HG03039 (cell line): ENCODE results near the gene MEAK7.

Source experiments
- ATAC-seq: cut with Tn5 transposase; IDR thresholded peaks from one replicate; pipeline ENCODE4 v1.9.1; 2021; ENCODE audit warnings: mild to moderate bottlenecking, moderate library complexity; ENCODE audit not compliant: unreplicated experiment

MEAK7 gene

GRCh38 chr16:84513666-84514065, 9.2 kb upstream of the MEAK7 start:
- ATAC-seq, result no peak

GRCh38 chr16:84513123-84513522, 8.7 kb upstream of the MEAK7 start:
- no peak for ATAC-seq

- no peak for ATAC-seq
Measured at GRCh38 chr16:84511831-84512230, 7.4 kb upstream of the MEAK7 start.

- no peak for ATAC-seq
Measured at GRCh38 chr16:84511180-84511800, 6.8 kb upstream of the MEAK7 start.

DNA sequence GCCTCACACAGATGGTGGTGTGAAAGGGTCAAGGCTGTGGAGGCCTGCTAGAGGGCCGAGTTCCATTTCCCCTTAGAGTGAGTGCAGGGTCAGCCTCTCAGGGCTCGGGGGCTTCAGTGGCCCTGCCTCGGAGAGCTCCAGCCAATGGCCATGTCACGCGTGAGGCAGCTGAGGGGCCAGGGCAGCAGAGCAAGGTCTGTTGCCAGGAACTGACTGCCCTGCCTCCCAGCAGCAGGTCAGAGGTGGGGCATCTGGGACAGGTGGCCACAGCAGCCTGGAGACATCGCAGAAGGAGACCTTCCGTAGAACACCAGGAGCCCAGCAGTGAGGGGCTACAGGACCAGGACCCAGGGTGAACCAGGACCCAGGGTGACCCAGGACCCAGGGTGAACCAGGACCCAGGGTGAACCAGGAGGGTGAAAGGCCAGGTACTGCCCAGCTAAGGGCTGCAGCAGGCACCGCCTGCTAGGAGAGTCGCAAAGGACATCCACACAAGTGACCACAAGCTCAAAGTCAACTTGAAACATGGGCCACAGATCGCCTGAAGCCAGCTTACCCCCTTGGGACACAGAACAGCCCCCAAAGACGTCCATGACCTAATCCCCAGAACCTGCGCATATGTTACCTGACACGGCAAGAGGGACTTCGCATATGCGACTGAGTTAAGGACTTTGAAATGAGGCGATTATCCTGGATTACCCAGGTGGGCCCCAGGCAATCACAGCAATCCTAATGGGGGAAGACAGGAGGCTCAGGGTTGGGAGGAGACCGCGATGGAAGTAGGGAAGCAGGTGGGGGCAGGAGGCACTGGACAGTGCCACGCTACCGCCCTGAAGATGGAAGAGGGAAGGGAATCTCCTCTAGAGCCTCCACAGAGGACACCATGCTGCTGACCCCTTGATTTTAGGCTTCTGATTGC, 4.8 kb upstream of the MEAK7 start:
- ATAC-seq, result no peak

GRCh38 chr16:84508502-84508901, 4.0 kb upstream of the MEAK7 start:
- no peak for ATAC-seq

- no peak for ATAC-seq
Measured at GRCh38 chr16:84507011-84507982, 2.8 kb upstream of the MEAK7 start.

GRCh38 chr16:84505249-84506187, 1.1 kb upstream of the MEAK7 start:
- no peak for ATAC-seq

DNA sequence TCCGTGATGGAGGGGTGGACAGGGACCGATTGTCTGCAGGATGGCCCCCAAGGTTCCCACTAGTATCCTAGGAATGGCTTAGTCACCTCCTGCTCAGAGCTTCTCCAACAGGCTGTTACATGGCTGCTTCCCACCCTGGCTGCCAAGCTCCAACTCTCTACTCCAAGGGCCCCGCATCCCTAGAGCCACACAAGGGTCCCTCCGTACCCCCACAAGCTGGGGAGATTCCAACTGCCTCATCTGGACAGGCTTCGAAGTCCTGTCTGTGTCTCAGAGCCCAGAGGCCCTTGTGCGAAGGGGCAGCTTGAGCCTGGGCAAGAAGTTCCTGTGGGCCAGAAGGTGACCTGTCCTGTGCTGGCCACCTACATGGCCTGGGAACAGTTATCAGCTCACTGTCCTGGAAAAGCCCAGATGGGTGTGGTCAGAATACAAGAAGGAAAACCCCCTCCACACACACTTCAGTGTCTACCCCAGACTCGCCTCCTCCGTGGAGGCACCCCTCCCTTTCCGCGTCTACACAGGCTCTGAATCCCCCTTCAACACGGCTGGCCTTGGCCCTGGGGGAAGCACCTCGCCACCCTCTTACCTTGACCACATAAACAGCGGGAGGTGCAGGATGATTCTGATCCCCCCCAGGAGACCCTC, 586 bp downstream of the MEAK7 start:
- ATAC-seq, result no peak

- no peak for ATAC-seq
Measured at GRCh38 chr16:84502581-84502980, 1.9 kb downstream of the MEAK7 start.

- no peak for ATAC-seq
Measured at GRCh38 chr16:84502075-84502474, 2.4 kb downstream of the MEAK7 start.

DNA sequence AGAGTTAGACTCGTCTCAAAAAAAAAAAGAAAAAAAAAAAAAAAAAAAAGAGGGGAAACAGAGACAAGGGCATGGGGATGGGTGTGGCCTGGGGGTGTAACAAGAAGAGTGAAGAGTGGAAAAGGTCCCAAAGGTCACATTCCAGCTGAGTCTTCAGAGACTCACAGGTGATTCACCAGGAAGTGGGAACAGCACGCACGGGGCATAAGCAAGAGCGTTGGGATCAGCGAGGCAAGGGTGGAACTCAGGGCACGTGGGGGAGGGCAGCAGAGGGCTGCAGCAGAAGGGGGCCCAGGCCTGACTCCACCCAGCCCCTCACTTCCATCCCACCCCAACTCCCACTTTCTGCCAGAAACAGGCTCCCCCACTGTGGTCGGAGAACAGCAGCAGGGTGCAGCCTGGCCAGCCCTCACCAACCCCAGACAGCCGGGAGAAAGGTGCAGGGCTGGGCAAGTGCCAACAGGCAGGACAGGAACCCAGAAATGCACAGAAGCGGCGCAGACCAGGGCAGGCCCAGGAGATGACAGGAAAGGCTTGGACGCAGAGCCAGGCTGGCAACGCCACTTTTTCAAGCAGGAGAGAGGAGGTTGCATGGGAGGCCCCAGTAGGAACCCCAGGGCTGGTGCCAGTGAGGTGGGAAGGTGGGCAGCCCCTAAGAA, 3.3 kb downstream of the MEAK7 start:
- no peak for ATAC-seq

DNA sequence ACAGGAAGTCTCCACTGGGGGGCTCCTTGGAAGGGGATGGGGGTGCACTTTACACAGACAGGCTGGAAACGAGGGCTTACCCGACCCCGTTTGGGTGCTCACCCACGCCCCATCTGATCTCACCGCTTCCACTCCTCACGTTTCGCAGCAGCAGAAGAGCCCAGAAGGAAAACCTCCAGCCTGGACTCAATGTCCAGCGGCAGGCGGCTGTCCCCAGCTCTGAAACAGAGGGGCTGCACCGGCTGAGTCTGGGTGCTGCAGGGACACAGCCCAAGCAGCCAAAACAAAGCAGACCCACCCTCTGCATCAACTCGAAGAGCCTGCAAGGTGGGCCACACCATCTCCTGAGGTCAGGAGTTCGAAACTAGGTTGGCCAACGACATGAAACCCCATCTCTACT, 3.9 kb downstream of the MEAK7 start:
- no peak for ATAC-seq

DNA sequence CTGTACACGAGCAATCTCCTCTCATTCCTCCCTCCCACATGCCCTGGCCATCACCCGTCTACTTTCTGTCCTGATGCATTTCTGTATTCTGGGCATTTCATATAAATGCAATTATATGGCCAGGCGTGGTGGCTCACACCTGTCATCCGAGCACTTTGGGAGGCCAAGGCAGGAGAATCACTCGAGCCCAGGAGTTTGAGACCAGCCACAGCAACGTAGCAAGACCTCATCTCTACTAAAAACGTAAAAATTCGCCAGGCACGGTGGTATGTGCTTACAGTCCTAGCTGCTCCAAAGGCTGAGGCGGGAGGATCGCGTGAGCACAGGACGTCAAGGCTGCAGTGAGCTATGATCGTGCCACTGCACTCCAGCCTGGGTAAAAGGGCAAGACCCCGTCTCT, 4.8 kb downstream of the MEAK7 start:
- ATAC-seq, result no peak

GRCh38 chr16:84498859-84499620, 5.4 kb downstream of the MEAK7 start:
- ATAC-seq, result no peak

- ATAC-seq, result no peak
Measured at GRCh38 chr16:84498223-84498610, 6.2 kb downstream of the MEAK7 start.

DNA sequence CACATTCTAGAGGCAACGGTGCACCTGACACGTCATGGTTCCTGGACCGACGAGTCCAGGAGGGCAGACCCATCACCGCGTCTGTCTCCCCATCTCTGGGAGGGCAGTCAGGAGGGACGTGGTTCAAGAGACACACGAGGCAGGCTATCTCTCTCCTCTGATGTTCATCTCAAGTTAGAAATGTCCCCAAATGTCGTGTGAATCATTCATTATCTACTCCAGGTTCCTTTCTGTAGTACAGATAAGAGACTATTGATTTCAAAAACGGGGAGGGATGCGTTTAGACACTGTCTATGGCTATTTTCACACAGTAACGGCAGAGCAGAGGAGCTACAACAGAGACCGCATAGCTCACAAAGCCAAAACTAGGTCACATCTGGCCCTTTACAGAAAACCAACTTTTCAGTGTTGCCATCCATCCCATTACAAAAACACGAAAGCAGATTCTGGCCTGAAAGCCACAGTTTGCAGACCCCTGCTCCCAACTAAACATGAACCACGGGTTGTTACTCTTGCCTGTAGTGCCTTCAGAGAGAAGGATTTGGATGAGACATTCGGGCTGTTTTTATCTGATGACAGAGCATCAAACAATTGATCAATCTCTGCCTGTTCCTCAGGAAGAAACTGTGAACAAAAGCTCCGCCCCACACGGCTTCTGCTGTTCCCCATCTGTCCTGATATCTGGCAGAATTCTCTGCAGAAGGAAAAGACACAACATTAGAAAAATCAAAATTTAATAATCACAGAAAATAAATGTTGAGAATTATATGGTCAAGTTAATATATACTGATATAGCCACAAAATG, 6.8 kb downstream of the MEAK7 start:
- no peak for ATAC-seq

DNA sequence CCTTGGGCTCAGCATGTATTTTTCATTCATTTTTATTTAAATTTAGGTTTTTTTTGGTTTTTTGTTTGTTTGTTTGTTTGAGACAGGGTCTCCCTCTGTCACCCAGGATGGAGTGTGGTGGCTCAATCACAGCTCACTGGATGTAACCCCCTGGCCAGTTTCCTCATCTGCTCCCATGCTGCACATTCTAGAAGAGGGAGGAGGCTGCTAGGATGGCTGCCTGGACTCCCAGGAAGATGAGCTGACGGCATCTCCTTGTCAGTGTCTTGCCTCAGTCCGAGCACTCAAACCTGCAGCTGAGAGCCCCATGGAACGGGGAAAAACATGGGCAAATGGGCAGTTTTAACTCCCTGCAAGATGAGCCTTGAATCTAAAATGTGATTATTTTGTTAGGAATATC, 7.5 kb downstream of the MEAK7 start:
- ATAC-seq, result no peak
